ENCODE data around the gene REEP6. TPM values are rescaled to one million over a fixed set of nuclear protein-coding genes. Genes with fewer than 3 reads are reported as not detected.
A peak's percentile ranks its signal among the peaks of the same experiment; 100 is the strongest.

The REEP6 gene
- total RNA-seq: 16.0 and 16.6 TPM in 2 replicates
- long read RNA-seq, partial matches to known transcripts: 0 of 4 reads
- long read RNA-seq, other reads (novel, unspliced or antisense): 2 of 4 reads

DNA sequence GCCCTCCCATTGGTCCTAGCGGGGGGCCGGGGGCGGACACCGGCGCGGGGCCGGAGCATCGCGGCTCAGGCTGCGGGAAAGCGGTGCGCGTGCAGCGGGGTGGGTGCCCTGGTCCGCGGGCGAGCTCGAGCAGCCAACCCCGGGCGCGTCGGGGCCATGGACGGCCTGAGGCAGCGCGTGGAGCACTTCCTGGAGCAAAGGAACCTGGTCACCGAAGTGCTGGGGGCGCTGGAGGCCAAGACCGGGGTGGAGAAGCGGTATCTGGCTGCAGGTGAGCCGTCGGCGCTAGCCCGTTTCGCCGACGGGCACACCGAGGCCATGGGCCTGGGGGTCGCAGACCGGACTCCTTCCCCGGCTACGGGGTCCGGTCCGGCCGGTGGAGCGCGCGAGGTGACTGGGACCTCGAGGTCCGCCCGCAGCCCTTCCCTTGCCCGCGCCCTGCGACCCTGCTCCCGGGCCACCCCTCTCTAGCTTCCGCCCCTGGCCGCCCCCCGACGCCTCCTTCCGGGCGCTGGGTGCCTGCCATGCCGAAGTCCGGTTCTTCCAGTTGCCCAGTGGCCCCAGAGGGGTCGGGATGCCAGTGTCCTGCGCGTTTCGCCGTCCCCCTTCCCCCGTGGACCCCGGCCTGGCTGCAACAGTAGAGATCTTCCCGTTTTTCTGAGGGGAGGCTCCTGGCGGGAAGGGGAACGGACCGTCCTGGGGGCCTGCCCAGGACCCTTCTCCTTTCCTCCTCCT, at the start of gene REEP6:
Gene REEP6, plus strand, starts transcription at position 68 of the 735 bp plus-strand sequence. Its CDS starts 89 bp downstream, at position 157.
- Mint-ChIP-seq H3K27me3 (peaks cover 7% of the 10 kb centered on the region), H3K4me1 (ENCODE audit: low read depth) (peaks cover 13% of the 10 kb centered on the region), H3K4me3 (ENCODE audit: low read depth) (peak within 1 kb of the TSS; percentile 82), H3K9me3 (ENCODE audit: low read depth) (no peaks in the 10 kb centered on the region), H3K27ac (peak within 1 kb of the TSS; percentile 97), H3K36me3 (ENCODE audit: insufficient read depth) (no peaks in the 10 kb centered on the region)
- TF ChIP-seq, protein P1, sequence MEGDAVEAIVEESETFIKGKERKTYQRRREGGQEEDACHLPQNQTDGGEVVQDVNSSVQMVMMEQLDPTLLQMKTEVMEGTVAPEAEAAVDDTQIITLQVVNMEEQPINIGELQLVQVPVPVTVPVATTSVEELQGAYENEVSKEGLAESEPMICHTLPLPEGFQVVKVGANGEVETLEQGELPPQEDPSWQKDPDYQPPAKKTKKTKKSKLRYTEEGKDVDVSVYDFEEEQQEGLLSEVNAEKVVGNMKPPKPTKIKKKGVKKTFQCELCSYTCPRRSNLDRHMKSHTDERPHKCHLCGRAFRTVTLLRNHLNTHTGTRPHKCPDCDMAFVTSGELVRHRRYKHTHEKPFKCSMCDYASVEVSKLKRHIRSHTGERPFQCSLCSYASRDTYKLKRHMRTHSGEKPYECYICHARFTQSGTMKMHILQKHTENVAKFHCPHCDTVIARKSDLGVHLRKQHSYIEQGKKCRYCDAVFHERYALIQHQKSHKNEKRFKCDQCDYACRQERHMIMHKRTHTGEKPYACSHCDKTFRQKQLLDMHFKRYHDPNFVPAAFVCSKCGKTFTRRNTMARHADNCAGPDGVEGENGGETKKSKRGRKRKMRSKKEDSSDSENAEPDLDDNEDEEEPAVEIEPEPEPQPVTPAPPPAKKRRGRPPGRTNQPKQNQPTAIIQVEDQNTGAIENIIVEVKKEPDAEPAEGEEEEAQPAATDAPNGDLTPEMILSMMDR (IDR thresholded peaks at IDR 0.05; ENCODE audit: unreplicated experiment): peak; percentile 12
- DNase-seq (ENCODE audit: low spot score, unreplicated experiment): no peak

DNA sequence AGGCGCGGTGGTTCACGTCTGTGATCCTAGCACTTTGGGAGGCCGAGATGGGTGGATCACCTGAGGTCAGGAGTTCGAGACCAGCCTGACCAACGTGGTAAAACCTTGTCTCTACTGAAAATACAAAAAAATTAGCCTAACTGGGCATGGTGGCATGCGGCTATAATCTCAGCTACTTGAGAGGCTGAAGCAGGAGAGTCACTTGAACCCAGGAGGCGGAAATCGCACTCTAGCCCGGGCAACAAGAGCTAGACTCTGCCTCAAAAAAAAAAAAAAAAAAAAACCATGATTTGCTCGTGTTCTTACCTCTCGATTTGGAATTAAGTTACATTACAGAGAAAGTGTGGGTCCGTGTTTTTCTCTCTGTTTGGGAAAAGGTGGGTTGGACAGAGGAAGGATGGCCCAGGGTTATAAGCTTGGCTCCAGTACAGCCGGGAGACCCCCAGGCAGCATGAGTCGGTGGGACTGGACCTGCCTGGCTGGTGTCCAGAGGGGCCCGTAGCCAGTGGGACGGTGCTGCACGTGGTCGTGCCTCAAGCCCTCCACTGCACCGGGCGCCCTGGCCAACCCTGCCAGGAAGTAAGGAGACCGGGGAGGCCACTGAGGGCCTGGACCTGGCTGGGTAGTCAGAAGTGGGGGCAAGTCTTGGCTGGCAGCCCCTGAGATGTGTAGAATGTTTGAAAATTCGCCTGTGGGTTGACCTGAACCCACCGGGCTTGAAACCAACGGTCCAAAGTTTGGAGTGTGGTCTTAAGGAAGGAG, 49.1 kb upstream of the REEP6 start:
- Mint-ChIP-seq H3K36me3 (ENCODE audit: insufficient read depth) (peaks cover 18% of the 10 kb centered on the region), H3K4me1 (ENCODE audit: low read depth) (peaks cover 5% of the 10 kb centered on the region), H3K4me3 (ENCODE audit: low read depth) (no peak overlapping the region), H3K27me3 (no peaks in the 10 kb centered on the region), H3K9me3 (ENCODE audit: low read depth) (no peaks in the 10 kb centered on the region), H3K27ac (no peak overlapping the region)
- TF ChIP-seq, protein P1 (IDR thresholded peaks at IDR 0.05; ENCODE audit: unreplicated experiment): no peak
- no peak for DNase-seq (ENCODE audit: low spot score, unreplicated experiment)

DNA sequence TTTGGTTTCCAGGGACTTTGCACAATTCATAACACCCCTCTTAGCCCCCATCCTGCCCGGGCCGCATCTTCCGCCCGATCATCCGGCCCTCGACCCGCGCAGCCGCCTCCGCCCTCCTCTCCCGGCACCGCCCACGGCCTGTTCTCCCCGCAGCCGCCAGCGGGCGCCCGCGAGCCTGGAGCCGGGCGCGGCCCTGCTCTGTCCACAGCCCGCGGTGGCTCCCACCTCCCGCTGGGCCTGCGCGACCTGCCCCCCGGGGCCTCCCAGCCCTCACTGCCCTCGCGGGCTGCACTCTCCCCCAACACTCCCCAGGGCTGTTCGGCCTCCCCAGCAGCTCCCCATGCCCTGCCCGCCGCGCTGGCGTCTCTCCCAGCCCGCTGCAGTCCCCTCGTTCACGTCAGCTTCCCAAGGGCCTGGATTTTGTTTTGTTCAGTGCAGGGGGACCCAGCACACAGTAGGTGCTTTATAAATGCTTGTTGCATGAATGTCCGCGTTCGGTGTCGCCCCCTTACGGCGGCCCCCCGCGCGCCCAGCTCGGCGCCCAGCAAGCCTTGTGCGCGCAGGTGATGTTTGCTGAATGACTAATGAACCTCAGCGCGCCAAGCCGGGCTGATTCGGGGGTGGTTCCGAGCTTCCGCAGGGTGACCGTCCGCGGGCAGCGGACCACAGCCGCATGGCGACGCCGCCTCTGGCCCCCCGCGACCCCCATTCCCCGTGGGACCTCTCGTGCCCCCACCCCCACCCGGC, 45.6 kb upstream of the REEP6 start:
- H3K9me3 Mint-ChIP-seq (ENCODE audit: low read depth): no peaks in the 10 kb centered on the region
- peaks cover 24% of the 10 kb centered on the region for H3K27me3 Mint-ChIP-seq
- peaks cover 14% of the 10 kb centered on the region for H3K36me3 Mint-ChIP-seq (ENCODE audit: insufficient read depth)
- DNase-seq (ENCODE audit: low spot score, unreplicated experiment): peak; percentile 73
- peak overlapping the region; percentile 44 for H3K4me3 Mint-ChIP-seq (ENCODE audit: low read depth)
- H3K4me1 Mint-ChIP-seq (ENCODE audit: low read depth): peaks cover under 1% of the 10 kb centered on the region
- no peak overlapping the region for H3K27ac Mint-ChIP-seq
- TF ChIP-seq, protein P1 (IDR thresholded peaks at IDR 0.05; ENCODE audit: unreplicated experiment): peak; percentile 90

DNA sequence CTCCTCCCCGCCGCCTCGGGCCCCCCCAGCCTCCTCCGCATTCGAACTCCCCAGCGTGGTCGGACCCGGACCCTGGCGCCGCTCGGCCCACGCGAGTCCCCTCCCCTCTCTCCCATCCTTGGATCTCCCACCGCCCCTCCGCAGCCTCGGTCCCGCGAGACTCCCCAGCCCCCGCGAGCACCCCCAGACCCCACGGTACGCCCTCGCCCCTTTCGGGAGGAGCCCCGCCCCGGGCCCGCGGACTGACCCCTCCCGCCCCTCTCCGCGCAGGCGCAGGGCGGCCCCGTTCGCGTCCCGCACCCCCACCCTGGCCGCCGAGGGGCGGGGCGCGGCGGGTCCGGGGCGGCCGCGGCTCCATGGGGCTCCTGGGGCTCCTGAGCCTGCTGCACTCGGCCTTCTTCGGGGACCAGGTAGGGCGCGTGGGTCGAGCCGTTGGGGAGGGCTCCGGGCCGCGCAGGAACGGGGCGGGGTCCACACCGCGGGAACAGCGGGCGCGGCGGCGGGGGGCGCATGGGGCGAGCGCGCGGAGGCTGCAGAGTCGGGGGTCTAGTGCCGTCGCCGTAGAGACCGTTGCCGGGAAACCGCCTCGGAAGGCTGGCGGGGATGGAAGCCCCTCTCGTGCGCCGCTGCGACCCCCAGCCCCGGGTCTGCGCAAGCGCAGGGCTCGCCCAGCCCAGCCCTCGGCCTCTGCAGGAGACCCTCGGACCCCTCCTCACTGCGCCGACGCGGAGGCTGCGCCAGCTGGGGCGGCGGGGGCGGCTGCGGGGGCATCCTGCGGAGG, 44.9 kb upstream of the REEP6 start:
- no peak for DNase-seq (ENCODE audit: low spot score, unreplicated experiment)
- Mint-ChIP-seq H3K27ac (no peak overlapping the region), H3K9me3 (ENCODE audit: low read depth) (no peaks in the 10 kb centered on the region), H3K4me3 (ENCODE audit: low read depth) (no peak overlapping the region), H3K27me3 (peaks cover 32% of the 10 kb centered on the region), H3K4me1 (ENCODE audit: low read depth) (no peaks in the 10 kb centered on the region), H3K36me3 (ENCODE audit: insufficient read depth) (peaks cover 12% of the 10 kb centered on the region)
- TF ChIP-seq, protein P1 (IDR thresholded peaks at IDR 0.05; ENCODE audit: unreplicated experiment): no peak
